GM10266 (cell line): ENCODE measurements around the gene KHSRP.

Experiments used
- DNase-seq: peaks from one replicate; pipeline ENCODE4 v3.0.0; 2012; ENCODE audit errors: extremely low spot score
- CTCF ChIP-seq: IDR thresholded peaks from 2 replicates; pipeline ENCODE4 v1.5.1; 2012; ENCODE audit warnings: mild to moderate bottlenecking, low read depth; ENCODE audit not compliant: control insufficient read depth, insufficient read depth; ENCODE audit errors: missing control alignments

KHSRP gene

GRCh38 chr19:6425732-6426620 is 1.4 kb upstream of the KHSRP start:
- DNase-seq: no peak
- no peak for TF ChIP-seq CTCF

GRCh38 chr19:6424939-6425731 is 524 bp upstream of the KHSRP start:
- TF ChIP-seq CTCF: no peak
- DNase-seq: peak; percentile 100

- peak; percentile 76 for DNase-seq
- no peak for TF ChIP-seq CTCF
These were observed 964 bp downstream of the KHSRP start for GRCh38 chr19:6423499-6424194.

- no peak for DNase-seq
- TF ChIP-seq CTCF: no peak
These were observed 3.3 kb downstream of the KHSRP start for GRCh38 chr19:6421075-6422014.

GRCh38 chr19:6418562-6418932 is 6.1 kb downstream of the KHSRP start:
- no peak for TF ChIP-seq CTCF
- DNase-seq: no peak

GRCh38 chr19:6417713-6418561 is 6.7 kb downstream of the KHSRP start:
- no peak for DNase-seq
- no peak for TF ChIP-seq CTCF
